Daoy (cell line): Measurements from ENCODE around the gene PAQR6. TPM values are rescaled to one million over a fixed set of nuclear protein-coding genes. Genes with fewer than 3 reads are reported as not detected.

Experiments
- DNase-seq: peaks from one replicate; pipeline ENCODE4 v3.0.0-alpha.2; 2015; ENCODE audit warnings: low read depth
- total RNA-seq: library from RNA; depleted of rRNA; stranded (reverse); fragments of >200 nt; shearing (Covaris generic); gene quantifications from 2 replicates; pipeline ENCODE4 v1.2.3, GENCODE V29; 2014

PAQR6 gene
- total RNA-seq, 1 experiment from 2014 or later, result 0.11 TPM

- no peak for DNase-seq
These were observed 15.4 kb upstream of the PAQR6 start for GRCh38 chr1:156263288-156263655.

DNA sequence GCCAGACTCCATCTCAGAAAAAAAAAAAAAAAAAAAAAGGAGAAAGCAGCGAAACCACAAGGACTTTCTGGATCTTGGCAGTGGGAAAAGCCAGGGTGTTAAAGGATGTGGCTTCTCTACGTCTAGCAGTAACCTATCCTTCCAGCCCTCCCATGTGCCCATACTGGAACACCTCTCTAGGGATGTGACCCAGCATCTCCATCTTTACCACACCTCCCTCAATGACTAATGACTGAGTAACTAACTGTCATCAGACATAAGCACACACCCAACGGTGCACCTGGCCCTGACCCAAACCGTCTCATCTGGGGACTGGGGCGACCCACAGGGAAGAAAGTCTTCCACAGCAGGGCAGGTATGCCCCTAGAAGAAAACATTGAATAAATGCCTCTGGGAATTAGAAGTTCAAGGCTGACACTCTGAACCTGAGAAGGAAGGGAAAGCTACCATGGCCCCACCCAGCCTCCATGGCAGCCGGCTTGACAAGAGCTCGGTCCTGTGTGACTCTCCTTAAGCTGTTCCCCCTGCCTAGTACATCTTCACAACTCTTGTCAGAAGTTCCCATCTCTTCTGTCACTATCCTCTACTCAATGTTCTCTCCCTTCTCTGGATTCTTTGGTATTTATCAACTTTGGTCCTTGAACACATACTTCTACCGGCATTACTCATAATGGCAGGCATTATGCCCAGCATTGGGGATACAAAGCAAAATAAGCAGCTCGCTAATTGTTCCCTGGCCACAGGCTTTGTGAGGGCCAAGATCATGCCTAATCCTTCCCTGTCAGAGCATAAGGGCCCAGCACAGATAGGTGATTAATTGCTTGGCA, 14.8 kb upstream of the PAQR6 start:
- DNase-seq, result peak; percentile 86

DNA sequence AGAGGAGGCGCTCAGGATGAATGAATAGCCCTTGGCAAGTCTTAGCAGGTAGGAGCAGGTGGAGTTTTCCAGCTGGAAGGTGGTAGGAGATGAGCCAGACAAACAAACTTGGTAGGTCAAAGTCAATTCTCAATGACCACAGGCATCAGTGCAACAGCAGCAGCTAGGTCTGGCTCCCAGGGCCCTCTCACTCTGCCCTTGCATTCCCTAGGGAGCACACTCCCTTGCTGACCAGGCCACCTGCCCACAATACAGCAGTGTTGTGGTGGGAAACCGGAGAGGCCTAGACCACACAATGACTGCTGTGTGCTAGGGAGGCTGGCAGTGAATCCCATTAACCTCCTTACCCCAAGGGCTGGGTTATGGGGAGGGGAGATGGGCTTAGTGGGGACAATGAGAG, 13.0 kb upstream of the PAQR6 start:
- no peak for DNase-seq

DNA sequence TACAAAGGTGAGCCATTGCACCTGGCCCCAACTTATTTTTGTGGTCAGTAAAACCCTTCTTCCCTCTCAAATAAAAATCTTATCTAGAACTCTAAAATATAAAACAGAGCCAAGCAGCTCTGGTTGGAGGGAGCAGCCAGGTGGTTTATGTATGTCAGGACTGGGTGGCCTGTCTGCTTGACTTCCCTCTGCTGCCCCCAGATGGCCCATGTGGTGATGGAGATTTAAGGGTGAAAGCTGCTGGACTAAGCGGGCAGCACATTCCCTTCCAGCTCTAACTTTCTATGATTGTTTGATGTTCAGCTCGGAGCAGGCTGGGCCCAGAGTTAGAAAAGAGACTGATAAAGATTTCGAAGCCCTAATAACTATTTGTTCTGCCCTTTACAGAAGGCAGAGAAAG, 11.9 kb upstream of the PAQR6 start:
- no peak for DNase-seq

GRCh38 chr1:156258859-156259258, 11.0 kb upstream of the PAQR6 start:
- DNase-seq, result no peak

GRCh38 chr1:156257711-156258110, 9.9 kb upstream of the PAQR6 start:
- DNase-seq, result no peak

DNA sequence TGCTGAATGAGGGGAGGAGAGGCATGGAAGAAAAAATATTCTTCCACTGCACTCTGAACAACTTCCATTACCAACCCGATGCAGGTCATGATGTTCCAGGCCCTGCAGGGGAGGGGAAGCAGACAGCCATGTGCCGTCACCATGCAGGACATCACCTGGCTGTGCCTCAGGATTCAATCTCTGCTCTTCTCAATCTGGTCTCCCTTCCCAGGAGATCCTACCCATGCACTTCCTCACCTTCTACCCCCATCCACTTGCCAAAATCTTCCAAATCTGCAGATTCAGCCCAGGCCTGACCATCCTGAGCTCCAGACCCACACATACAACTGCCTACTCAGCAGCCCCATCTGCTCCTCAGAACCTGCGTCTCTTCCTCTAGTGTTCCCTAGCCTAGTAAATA, 5.8 kb upstream of the PAQR6 start:
- DNase-seq, result no peak

GRCh38 chr1:156251527-156251926, 3.7 kb upstream of the PAQR6 start:
- DNase-seq, result no peak

DNA sequence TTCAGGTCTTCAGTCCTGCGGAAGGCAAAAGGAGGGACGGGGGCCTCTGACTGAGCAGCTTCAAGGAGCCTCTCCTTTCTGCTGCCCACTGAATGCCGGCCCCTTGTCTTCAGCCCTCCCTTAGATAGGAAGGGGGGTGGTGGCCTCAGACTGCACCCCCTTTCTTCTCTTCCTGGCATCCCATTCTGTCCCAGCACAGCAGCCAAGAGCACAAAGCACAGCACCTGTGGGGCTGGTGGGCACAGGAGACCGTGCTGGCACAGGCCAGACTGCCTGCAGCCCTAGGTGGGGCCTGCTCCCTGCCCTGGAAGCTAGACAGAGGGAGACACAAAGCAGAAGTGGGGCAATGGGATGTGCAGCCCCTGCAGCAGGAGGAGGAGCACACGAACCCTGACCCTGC, 1.7 kb upstream of the PAQR6 start:
- DNase-seq, result no peak

DNA sequence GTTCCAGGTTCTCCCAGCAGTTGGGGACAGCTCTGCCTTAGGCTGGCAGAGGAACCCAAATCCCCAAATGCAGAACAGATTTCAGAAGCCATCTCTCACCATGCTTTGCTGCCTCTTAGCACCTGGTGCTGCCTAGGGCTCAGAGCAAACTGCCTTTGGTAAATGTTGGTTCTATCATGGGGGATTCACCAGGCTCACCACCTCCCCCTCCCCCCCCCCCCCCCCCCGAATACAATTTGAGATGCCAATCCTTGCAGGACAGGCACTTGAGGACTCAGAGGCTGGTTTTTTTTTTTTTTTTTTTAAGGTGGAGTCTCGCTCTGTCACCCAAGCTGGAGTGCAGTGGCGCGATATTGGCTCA, 447 bp upstream of the PAQR6 start:
- no peak for DNase-seq

DNA sequence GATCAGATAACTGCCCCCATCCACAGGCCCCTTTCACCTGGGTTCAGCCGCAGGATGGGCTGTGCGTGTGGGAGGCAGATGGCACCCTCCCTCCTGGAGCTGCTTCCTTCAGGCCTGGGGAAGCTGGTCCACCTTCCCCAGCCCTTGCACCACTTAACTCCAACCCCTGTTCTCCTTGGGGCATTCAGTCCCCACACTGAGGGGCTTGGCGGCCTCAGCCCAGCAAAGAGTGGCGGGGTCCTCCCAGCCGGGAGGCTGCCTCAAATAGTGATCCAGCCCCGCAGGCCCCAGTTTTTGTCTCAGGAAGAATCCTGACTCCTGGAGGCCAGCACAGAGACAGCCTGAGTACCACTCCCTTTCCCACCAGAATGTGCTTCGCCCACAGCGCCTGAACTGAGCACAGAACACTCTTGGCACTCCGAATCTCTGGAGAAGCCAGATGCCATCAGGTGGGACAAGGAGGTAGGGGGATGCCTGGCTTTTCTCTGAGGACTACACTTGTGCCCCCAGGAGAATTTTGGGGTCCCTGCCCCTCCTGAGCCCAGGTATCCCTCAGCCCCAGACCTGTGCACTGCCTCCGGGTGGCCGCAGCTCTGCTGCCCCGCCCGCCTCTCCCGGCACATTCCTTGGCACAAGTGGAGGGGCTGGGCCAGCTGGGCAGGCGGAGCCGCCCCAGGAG, 936 bp downstream of the PAQR6 start:
- DNase-seq, result no peak

DNA sequence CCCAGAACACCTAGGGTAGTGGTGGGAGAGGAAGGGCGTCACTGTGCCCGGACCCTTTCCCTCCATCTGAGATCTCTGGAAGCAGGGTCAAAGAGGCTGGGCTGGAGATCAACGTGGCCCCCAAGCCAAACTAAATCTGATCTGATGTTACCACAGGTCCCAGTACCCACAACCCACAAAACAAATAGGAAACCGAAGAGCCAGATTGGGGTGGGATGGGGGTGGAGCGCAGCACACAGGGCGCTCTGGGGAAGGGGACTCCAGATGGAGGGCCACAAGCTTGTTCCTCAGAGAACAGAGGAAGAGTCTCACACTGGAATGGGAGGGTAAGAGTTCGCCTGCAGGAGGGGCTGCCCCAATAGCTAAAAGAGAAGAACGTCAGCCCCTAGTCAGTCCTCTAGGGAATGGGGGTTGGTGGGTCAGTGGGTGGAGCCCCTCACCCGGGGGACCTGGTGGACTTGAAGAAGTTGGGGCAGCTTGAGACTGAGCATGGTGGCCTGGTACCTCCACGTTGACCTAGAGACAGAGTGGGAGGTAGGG, 1.5 kb downstream of the PAQR6 start:
- DNase-seq, result no peak

DNA sequence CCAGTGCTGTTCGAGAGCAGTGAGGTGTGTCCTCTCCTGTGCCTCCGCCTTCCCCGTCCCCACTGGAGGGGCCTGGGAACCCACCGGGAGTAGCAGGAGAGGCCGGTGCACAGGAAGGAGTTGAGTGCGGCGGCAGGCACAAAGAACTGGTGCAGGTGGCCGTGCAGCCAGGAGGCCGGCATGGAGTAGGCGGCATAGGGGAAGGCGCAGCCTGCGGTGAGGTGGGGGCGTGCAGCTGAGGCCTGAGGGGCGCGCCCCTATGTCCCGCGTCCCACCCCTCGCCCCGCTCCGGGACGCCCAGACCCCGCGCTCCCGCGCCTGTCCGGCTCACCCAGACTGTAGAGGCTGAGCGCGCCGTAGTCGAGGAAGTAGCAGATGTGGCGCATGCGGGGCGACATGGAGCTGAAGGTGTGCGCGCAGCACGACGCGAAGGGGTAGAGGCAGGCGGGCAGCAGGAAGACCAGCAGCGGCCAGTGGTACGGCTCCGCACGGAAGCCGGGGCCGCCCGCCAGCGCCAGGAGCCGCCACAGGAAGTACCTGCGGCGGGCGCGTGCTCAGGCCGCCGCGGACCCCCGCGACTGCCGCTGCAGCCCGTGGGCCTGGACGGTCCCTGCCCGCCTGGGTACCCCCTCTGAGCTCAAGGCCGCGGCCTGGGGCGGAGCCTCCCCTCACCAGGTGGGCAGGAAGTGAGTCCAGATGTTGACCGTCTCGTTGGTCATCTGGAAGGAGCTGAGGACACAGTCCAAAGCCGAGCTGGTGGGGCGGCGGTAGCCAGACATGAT, 2.2 kb downstream of the PAQR6 start:
- DNase-seq, result no peak

DNA sequence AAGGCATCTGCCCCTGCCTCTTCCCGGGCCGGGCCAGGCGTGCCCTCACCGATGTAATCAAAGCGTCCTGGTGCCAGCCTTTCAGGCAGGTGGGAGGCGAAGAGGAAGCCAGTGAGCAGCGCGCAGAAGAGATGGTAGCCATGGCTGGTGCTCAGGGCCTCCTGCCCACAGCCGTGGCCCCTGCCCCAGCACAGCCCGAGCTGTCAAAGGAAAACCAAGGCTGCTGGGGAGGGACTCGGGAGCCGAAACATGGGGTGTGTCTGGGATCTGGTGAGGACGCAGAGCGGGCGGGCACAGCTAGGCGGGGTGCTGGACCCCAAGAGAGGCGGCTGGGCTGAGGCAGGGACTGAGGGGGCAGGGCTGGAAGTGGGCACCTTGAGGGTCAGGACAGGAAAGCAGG, 3.1 kb downstream of the PAQR6 start:
- no peak for DNase-seq

GRCh38 chr1:156244126-156244525, 3.7 kb downstream of the PAQR6 start:
- DNase-seq, result no peak

GRCh38 chr1:156242738-156243137, 5.1 kb downstream of the PAQR6 start:
- DNase-seq, result no peak

GRCh38 chr1:156241926-156242325, 5.9 kb downstream of the PAQR6 start, which contains the start of gene BGLAP:
Gene BGLAP (plus strand): TSS chr1:156242184. CDS start chr1:156242232, 48 bp downstream.
- no peak for DNase-seq

- peak; percentile 86 for DNase-seq
These were observed 6.5 kb downstream of the PAQR6 start for GRCh38 chr1:156241311-156241811.

GRCh38 chr1:156238248-156238647, 9.6 kb downstream of the PAQR6 start:
- no peak for DNase-seq

DNA sequence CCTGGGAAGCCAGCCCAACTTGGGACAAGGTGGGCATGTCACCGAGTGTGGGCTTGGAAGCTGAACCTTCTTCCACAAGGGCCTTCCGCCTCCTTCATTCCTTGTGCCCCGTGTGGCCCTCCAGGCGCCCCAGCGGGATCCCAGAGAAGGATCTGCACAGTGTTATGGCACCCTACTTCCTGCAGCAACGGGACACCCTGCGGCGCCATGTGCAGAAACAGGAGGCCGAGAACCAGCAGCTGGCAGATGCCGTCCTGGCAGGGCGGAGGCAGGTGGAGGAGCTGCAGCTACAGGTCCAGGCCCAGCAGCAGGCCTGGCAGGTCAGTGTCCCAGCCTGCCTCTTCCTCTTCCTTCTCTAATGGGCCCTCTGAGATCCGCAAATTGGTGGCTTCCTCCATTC, 11.7 kb downstream of the PAQR6 start:
- DNase-seq, result no peak

- DNase-seq, result peak; percentile 55
These were observed 14.3 kb downstream of the PAQR6 start for GRCh38 chr1:156233426-156234127.
